HTR-8/SVneo (cell line): ENCODE measurements around the gene PRKCA.
"Not testable (repeated sequence)": the region's sequence is repeated elsewhere in the genome, so short reads cannot be mapped to it uniquely, and the experiment has no call there.

Source experiments
- DNase-seq: peaks from one replicate; pipeline ENCODE4 v3.0.0; 2011; ENCODE audit warnings: low spot score, mixed read lengths; ENCODE audit not compliant: insufficient read length
- FAIRE-seq: peaks from 2 replicates; lab custom pipeline; 2011; peaks lifted over from hg19 to GRCh38; lab: Jason Lieb, UNC

The PRKCA gene

GRCh38 chr17:66451188-66452149 lies 149.1 kb downstream of the PRKCA start:
- DNase-seq (no peak), FAIRE-seq (no peak)

GRCh38 chr17:66455060-66455459 lies 152.6 kb downstream of the PRKCA start:
- FAIRE-seq (peak; percentile 33), DNase-seq (no peak)

GRCh38 chr17:66457499-66457898 lies 155.1 kb downstream of the PRKCA start:
- not testable (repeated sequence) for FAIRE-seq, DNase-seq

GRCh38 chr17:66458782-66459181 lies 156.4 kb downstream of the PRKCA start:
- no peak for DNase-seq
- FAIRE-seq, result no peak

GRCh38 chr17:66459811-66460270 lies 157.4 kb downstream of the PRKCA start:
- DNase-seq (peak; percentile 88), FAIRE-seq (peak; percentile 95)

- FAIRE-seq, result no peak
- no peak for DNase-seq
These were observed 158.1 kb downstream of the PRKCA start for GRCh38 chr17:66460558-66460957.

GRCh38 chr17:66461343-66461995 lies 159.1 kb downstream of the PRKCA start:
- DNase-seq, result no peak
- no peak for FAIRE-seq

GRCh38 chr17:66462010-66462409 lies 159.6 kb downstream of the PRKCA start:
- DNase-seq, result no peak
- FAIRE-seq, result no peak

- FAIRE-seq (no peak), DNase-seq (no peak)
These were observed 162.5 kb downstream of the PRKCA start for GRCh38 chr17:66464921-66465320.

GRCh38 chr17:66465701-66466100 lies 163.3 kb downstream of the PRKCA start:
- FAIRE-seq (no peak), DNase-seq (no peak)

GRCh38 chr17:66466106-66466820 lies 163.8 kb downstream of the PRKCA start:
- DNase-seq (no peak), FAIRE-seq (no peak)

- DNase-seq (peak; percentile 97), FAIRE-seq (peak; percentile 97)
These were observed 164.5 kb downstream of the PRKCA start for GRCh38 chr17:66466840-66467367.

GRCh38 chr17:66467766-66468165 lies 165.4 kb downstream of the PRKCA start:
- no peak for FAIRE-seq
- DNase-seq, result no peak

GRCh38 chr17:66468241-66469087 lies 166.1 kb downstream of the PRKCA start:
- FAIRE-seq (peak; percentile 88), DNase-seq (peak; percentile 50)

GRCh38 chr17:66469088-66469442 lies 166.7 kb downstream of the PRKCA start:
- FAIRE-seq (no peak), DNase-seq (no peak)

- DNase-seq (no peak), FAIRE-seq (no peak)
These were observed 167.0 kb downstream of the PRKCA start for GRCh38 chr17:66469461-66469860.

- DNase-seq, result no peak
- FAIRE-seq, result no peak
These were observed 167.5 kb downstream of the PRKCA start for GRCh38 chr17:66469890-66470289.

- FAIRE-seq (no peak), DNase-seq (no peak)
These were observed 169.7 kb downstream of the PRKCA start for GRCh38 chr17:66472123-66472522.

GRCh38 chr17:66474258-66474657 lies 171.8 kb downstream of the PRKCA start:
- DNase-seq (no peak), FAIRE-seq (no peak)
